Measurements from ENCODE around the gene LRP11.

LRP11 gene

DNA sequence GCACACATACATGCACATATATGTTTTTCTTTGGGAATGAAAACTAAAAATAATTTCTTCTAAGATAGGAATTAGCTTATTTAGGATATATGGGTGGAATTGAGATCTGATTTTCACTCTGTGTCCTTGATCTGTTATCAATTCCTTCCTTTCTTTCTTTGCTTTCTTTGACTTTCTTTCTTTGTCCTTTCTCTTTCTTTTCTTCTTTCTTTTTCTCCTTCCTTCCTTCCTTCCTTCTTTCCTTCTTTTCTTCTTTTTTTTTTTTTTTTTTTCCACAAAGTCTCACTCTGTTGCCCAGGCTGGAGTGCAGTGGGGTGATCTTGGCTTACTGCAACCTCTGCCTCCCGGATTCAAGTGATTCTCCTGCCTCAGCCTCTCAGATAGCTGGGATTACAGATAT lies 86.5 kb downstream of the LRP11 start:
- DNase-seq, result no peak

DNA sequence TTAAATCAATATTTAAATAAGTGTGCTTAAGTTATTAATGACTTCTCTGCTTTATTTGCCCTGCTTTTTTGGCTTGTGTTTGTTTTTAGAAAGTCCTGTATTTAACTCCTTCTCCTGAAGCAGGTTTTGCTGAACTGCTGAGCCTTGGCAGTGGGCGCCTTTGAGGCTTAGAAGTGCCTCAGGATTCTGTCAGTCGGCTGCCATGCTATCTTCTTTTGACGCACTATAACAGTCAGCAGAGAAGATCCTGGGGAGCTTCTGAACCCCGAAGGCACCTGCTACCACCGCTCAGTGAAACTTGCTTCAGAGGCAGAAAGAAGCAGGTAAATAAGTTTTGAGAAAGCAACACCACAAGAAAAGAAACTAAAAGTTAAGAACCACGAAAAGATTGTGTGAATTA lies 92.2 kb downstream of the LRP11 start:
- DNase-seq, result no peak

GRCh38 chr6:149771185-149771584 lies 93.0 kb downstream of the LRP11 start:
- no peak for DNase-seq

GRCh38 chr6:149769676-149770075 lies 94.5 kb downstream of the LRP11 start:
- no peak for DNase-seq

All from activated CD4-positive, CD25-positive, alpha-beta regulatory T cell treated with anti-CD3 and anti-CD28 coated beads, Interleukin-2, amount 50 U/mL, for 72 hours (primary cell).